GM12864 (cell line): ENCODE results near the gene RREB1.

Experiments
- DNase-seq: peaks from one replicate; pipeline ENCODE4 v3.0.0-alpha.2; 2011; ENCODE audit warnings: low read depth
- H3K4me3 ChIP-seq: 2 replicates; pipeline ENCODE4 v1.5.1; 2011; ENCODE audit warnings: mild to moderate bottlenecking, low read depth, low read length, control low read depth
- CTCF ChIP-seq: IDR thresholded peaks from 2 replicates; pipeline ENCODE4 v1.5.1; 2011; ENCODE audit warnings: low read depth, mild to moderate bottlenecking, moderate library complexity, low read length, control low read depth, inconsistent platforms; ENCODE audit errors: missing control alignments

Gene RREB1

GRCh38 chr6:7232351-7232750 lies 124.6 kb downstream of the RREB1 start:
- no peak for TF ChIP-seq CTCF
- no peak for DNase-seq
- H3K4me3 ChIP-seq, result no peak overlapping the region

- TF ChIP-seq CTCF, result no peak
- DNase-seq, result no peak
- no peak overlapping the region for H3K4me3 ChIP-seq
Observed at GRCh38 chr6:7234547-7234946, 126.8 kb downstream of the RREB1 start.

GRCh38 chr6:7235712-7236305 lies 128.0 kb downstream of the RREB1 start:
- DNase-seq, result no peak
- H3K4me3 ChIP-seq, result no peak overlapping the region; the same call in 1 of the 2 replicates
- no peak for TF ChIP-seq CTCF

- TF ChIP-seq CTCF, result no peak
- H3K4me3 ChIP-seq, result no peak overlapping the region; the same call in 1 of the 2 replicates
- peak; percentile 50 for DNase-seq
Observed at GRCh38 chr6:7236306-7237209, 128.8 kb downstream of the RREB1 start.

GRCh38 chr6:7237653-7238188 lies 130.0 kb downstream of the RREB1 start:
- H3K4me3 ChIP-seq, result no peak overlapping the region
- DNase-seq, result no peak
- no peak for TF ChIP-seq CTCF

GRCh38 chr6:7238526-7238899 lies 130.8 kb downstream of the RREB1 start:
- DNase-seq, result no peak
- TF ChIP-seq CTCF, result no peak
- no peak overlapping the region for H3K4me3 ChIP-seq
